Skeletal muscle tissue (tissue), 4 donors: ENCODE measurements around the gene ABTB1. TPM values are rescaled to one million over a fixed set of nuclear protein-coding genes. Genes with fewer than 3 reads are reported as not detected.
A peak's percentile ranks its signal among the peaks of the same experiment; 100 is the strongest.

Experiments used
- H3K27ac ChIP-seq: one replicate; pipeline ENCODE4 v1.7.0; 2013; ENCODE audit warnings: mild to moderate bottlenecking, low read depth, low read length, inconsistent platforms
- H3K27me3 ChIP-seq, 3 donors: one replicate each; pipeline ENCODE4 v1.7.0; 2013; ENCODE audit warnings: low read length in 3 of 3; ENCODE audit not compliant: control insufficient read depth in 3 of 3, insufficient read depth in 3 of 3
- H3K36me3 ChIP-seq, 3 donors: one replicate each; pipeline ENCODE4 v1.7.0; 2013; ENCODE audit warnings: low read length in 3 of 3; ENCODE audit not compliant: control insufficient read depth in 3 of 3, insufficient read depth in 3 of 3
- H3K4me1 ChIP-seq, 3 donors: one replicate each; pipeline ENCODE4 v1.7.0; 2013; ENCODE audit warnings: low read length in 3 of 3, mild to moderate bottlenecking in 3 of 3; ENCODE audit not compliant: control insufficient read depth in 3 of 3, insufficient read depth in 3 of 3
- H3K4me3 ChIP-seq, 3 donors: one replicate each; pipeline ENCODE4 v1.7.0; 2013; ENCODE audit warnings: low read length in 3 of 3
- H3K9ac ChIP-seq, 3 donors: one replicate each; pipeline ENCODE4 v1.7.0; 2013; ENCODE audit warnings: low read length in 3 of 3, mild to moderate bottlenecking in 3 of 3, moderate library complexity in 2 of 3, low read depth in 1 of 3
- H3K9me3 ChIP-seq, 3 donors: one replicate each; pipeline ENCODE4 v1.7.0; 2013; ENCODE audit warnings: low read length in 3 of 3; ENCODE audit not compliant: control insufficient read depth in 3 of 3
- total RNA-seq: library from RNA; depleted of rRNA; stranded (reverse); fragments of >200 nt; gene quantifications from one replicate; pipeline ENCODE4 v1.2.3, GENCODE V29; 2014
- donor health status: Osteomylitis.

ABTB1 gene
- total RNA-seq: 6.3 TPM

DNA sequence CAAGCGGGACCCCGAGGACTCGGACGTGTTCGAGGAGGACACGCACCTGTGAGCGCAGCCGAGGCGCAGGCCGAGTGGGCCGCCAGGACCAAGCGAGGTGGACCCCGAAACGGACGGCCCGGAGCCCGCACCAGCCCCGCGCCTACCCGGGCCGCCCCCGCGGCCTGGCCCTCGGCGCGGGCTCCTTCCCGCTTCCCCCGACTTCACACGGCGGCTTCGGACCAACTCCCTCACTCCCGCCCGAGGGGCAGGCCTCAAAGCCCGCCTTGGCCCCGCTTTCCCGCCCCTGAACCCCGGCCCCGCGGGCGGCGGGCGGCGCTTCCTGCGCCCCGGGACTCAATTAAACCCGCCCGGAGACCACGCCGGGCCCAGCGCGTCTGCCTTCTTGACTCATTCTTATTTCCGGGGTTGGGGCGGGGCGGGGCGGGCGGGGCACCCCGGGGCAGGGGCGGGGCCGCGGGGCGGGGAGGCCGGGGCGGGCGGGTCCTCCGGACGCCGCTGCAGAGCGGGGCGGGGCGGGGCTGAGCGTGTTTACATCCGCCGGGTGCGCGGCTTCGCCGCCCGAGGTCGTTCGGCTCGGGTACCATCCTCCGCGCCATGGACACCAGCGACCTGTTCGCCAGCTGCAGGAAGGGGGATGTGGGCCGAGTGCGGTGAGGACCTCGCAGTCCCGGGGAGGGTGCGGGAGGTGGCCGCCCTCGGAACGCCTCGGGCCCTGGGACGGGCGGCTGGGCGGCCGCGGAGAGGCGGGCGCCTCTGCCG is at the start of gene ABTB1:
ABTB1 (plus strand) TSS at position 524 of the 762 bp plus-strand sequence; CDS start at position 598, 74 bp downstream.
- Histone ChIP-seq H3K4me3 (peak within 1 kb of the TSS; percentile 68 to 89 (median 84)), H3K27me3 (no peaks in the 10 kb centered on the region), H3K36me3 (peaks cover 18 to 25% (median 20%) of the 10 kb centered on the region in 3 donors), H3K9ac (peak within 1 kb of the TSS; percentile 77 to 90 (median 86)), H3K4me1 (peaks cover 14 to 41% (median 29%) of the 10 kb centered on the region in 3 donors), H3K27ac (peak within 1 kb of the TSS; percentile 83), H3K9me3 (no peaks in the 10 kb centered on the region)

DNA sequence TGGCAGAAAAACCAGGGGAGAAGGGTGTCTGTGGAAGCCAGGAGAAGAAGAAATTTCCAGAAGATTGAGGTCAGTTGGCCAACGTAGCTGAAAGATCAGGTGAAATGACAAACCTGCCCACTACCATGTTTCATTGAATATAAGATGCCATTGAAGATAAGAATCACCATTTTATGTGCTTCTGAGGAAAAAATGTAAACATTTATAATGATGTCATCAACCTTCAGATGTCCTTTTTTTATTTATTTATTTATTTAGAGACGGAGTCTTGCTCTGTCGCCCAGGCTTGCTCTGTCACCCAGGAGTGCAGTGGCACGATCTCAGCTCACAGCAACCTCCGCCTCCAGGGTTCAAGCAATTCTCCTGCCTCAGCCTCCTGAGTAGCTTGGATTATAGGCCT is 48.7 kb upstream of the ABTB1 start:
- Histone ChIP-seq H3K4me3 (no peak overlapping the region), H3K9me3 (no peaks in the 10 kb centered on the region), H3K36me3 (peaks cover 13 to 20% (median 19%) of the 10 kb centered on the region in 3 donors), H3K9ac (no peak overlapping the region), H3K27ac (no peak overlapping the region), H3K4me1 (peaks cover 0 to 2% (median 2%) of the 10 kb centered on the region in 3 donors), H3K27me3 (no peaks in the 10 kb centered on the region)

DNA sequence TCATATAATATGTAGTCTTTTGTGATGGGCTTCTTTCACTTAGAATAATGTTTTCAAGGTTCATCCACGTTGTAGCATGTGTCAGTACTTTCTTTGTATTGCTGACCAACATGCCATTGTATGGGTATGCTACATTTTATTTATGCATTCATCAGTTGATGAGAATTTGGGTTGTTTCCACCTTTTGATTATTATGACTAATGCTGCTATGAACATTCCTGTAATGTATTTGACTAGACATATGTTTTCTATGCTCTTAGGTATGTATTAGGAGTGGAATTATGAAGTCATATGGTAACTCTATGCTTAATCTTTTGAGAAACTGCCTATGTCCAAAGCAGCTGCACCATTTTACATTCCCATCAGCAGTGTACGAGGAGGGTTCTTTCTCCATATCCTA is 46.9 kb upstream of the ABTB1 start:
- H3K27ac ChIP-seq: no peak overlapping the region
- H3K4me3 ChIP-seq: no peak overlapping the region
- peaks cover 7 to 15% (median 12%) of the 10 kb centered on the region in 3 donors for H3K36me3 ChIP-seq
- peaks cover 2 to 5% (median 2%) of the 10 kb centered on the region in 3 donors for H3K27me3 ChIP-seq
- no peak overlapping the region for H3K9ac ChIP-seq
- peaks cover 8 to 15% (median 13%) of the 10 kb centered on the region in 3 donors for H3K4me1 ChIP-seq
- no peaks in the 10 kb centered on the region for H3K9me3 ChIP-seq

GRCh38 chr3:127628426-127628787 is 44.3 kb upstream of the ABTB1 start:
- Histone ChIP-seq H3K4me1 (peaks cover 8 to 15% (median 13%) of the 10 kb centered on the region in 3 donors), H3K9me3 (no peaks in the 10 kb centered on the region), H3K27ac (no peak overlapping the region), H3K9ac (no peak overlapping the region), H3K27me3 (peaks cover 4 to 5% (median 5%) of the 10 kb centered on the region in 3 donors), H3K36me3 (no peaks in the 10 kb centered on the region), H3K4me3 (peak overlapping the region in 1 of 3 donors; percentile 35)

DNA sequence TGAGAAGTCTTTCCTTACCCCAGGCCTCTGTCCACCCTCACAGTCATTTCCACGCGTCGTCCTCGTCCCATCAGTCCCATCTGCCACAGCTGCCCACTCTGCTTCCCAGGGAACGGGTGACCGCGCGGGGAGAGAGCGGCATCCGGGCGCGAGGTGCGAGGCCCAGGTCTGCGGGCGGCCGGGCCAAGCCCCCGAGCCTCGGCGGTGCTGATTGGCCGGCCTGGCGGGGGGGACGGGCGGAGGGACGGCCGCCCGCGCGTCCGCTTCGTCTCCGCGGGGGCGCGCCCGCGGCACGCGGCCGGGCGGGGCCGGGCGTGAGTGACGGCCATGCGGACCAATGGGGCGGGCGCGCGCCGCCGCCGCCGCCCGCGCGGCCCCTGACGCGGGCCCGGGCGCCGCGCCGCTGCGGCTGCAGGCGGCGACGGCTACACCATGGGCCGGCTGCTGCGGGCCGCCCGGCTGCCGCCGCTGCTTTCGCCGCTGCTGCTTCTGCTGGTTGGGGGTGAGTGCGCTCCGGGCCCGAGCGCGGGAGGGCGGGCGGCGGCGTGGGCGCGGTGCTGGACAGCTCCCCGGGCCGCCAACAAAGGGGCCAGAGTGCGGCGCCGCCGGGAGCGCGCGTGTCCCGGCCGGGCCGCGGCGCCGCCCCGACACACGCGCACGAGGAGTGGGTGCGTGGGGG is 43.8 kb upstream of the ABTB1 start, which contains the start of gene PODXL2:
PODXL2 (plus strand) TSS at position 398 of the 679 bp plus-strand sequence; CDS start at position 433, 35 bp downstream.
- Histone ChIP-seq H3K9me3 (no peaks in the 10 kb centered on the region), H3K4me1 (peaks cover 8 to 15% (median 13%) of the 10 kb centered on the region in 3 donors), H3K9ac (peak within 1 kb of the TSS in 1 of 3 donors; percentile 72), H3K27ac (no peak within 1 kb of the TSS), H3K36me3 (no peaks in the 10 kb centered on the region), H3K4me3 (peak within 1 kb of the TSS; percentile 69 to 79 (median 77)), H3K27me3 (peaks cover 4 to 5% (median 5%) of the 10 kb centered on the region in 3 donors)

GRCh38 chr3:127629467-127630403 is 43.0 kb upstream of the ABTB1 start:
- Histone ChIP-seq H3K4me3 (peak overlapping the region; percentile 69 to 79 (median 77)), H3K27ac (no peak overlapping the region), H3K9ac (peak overlapping the region in 1 of 3 donors; percentile 72), H3K27me3 (peaks cover 4 to 5% (median 5%) of the 10 kb centered on the region in 3 donors), H3K4me1 (peaks cover 8 to 15% (median 13%) of the 10 kb centered on the region in 3 donors), H3K9me3 (no peaks in the 10 kb centered on the region), H3K36me3 (no peaks in the 10 kb centered on the region)

DNA sequence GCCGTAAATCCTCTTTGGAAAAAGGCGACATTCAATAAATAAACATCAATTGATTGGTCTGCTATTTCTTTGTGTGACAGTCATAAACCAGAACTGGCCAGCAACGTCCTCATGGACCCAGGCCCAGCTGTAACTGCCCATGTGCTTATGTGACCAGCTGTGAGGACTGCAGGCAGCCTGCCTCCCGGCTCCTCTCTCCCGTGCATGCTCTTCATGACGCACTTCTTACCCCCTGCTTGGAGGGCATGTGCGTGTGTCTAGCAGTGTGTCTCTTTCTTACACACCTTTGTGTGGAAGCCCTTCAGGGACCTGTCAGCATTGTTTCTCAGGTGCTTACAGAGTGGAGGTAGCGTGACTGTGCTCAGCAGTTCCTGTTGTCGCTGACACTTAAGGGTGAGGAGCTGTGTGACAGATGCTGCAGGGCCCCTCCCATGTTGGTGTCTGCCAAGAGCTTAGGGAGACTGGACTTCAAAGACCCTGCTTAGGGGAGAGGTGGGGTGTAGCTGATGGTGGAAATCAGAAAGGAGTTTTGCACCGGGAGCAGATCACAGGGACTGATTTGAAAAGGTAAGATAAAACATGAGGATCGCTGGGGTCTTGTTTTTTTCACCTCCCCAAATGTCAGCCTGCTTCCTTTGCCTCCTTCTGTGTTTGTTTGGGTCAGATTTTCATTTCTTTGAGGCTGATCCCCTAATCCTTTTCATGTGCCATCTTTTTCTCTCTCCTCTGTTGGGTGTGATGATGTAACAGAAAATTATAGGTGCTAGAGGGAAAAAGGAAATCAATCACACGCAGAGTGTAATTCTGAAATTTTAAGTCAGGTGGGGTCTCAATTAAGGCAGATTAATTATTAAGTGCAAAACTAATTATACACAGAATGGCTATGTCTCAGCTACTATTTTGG is 41.7 kb upstream of the ABTB1 start:
- no peak overlapping the region for H3K27ac ChIP-seq
- H3K4me3 ChIP-seq: no peak overlapping the region
- H3K4me1 ChIP-seq: peaks cover 8 to 15% (median 13%) of the 10 kb centered on the region in 3 donors
- no peak overlapping the region for H3K9ac ChIP-seq
- H3K36me3 ChIP-seq: no peaks in the 10 kb centered on the region
- H3K9me3 ChIP-seq: no peaks in the 10 kb centered on the region
- H3K27me3 ChIP-seq: peaks cover 4 to 10% (median 5%) of the 10 kb centered on the region in 3 donors

- Histone ChIP-seq H3K36me3 (no peaks in the 10 kb centered on the region), H3K9ac (no peak overlapping the region), H3K9me3 (no peaks in the 10 kb centered on the region), H3K4me3 (no peak overlapping the region), H3K27ac (no peak overlapping the region), H3K4me1 (peaks cover 8 to 15% (median 13%) of the 10 kb centered on the region in 3 donors), H3K27me3 (peaks cover 4 to 10% (median 5%) of the 10 kb centered on the region in 3 donors)
Measured at GRCh38 chr3:127632035-127632820, 40.5 kb upstream of the ABTB1 start.
